MM.1S (cell line): Measurements from ENCODE around the gene PROM2.

ENCODE experiments used
- DNase-seq: peaks from one replicate; pipeline ENCODE4 v3.0.0-alpha.2; 2015
- H2AFZ ChIP-seq: fragments of 300-600 bp; sonication (generic); 2 replicates; pipeline ENCODE4 v1.6.0; 2016; ENCODE audit warnings: antibody characterized with exemption, low read length
- H3F3A ChIP-seq: fragments of 300-600 bp; sonication (generic); 2 replicates; pipeline ENCODE4 v1.6.1; 2016; ENCODE audit warnings: mild to moderate bottlenecking, antibody characterized with exemption, low read length, moderate library complexity, mixed read lengths; ENCODE audit not compliant: insufficient read depth
- H3K27ac ChIP-seq: fragments of 300-600 bp; sonication (generic); 2 replicates; pipeline ENCODE4 v1.5.1; 2016; ENCODE audit warnings: mild to moderate bottlenecking, low read length
- H3K27me3 ChIP-seq: fragments of 300-600 bp; sonication (generic); replicated peaks from 2 replicates; pipeline ENCODE4 v1.6.0; 2016; ENCODE audit warnings: low read length; ENCODE audit not compliant: insufficient read depth
- H3K36me3 ChIP-seq: fragments of 300-600 bp; sonication (generic); replicated peaks from 2 replicates; pipeline ENCODE4 v1.6.1; 2016; ENCODE audit warnings: mild to moderate bottlenecking, low read length, mixed read lengths; ENCODE audit not compliant: insufficient read depth
- H3K4me1 ChIP-seq: fragments of 300-600 bp; sonication (generic); 2 replicates; pipeline ENCODE4 v1.6.1; 2016; ENCODE audit warnings: low read length, mixed read lengths
- H3K4me2 ChIP-seq: fragments of 300-600 bp; sonication (generic); 2 replicates; pipeline ENCODE4 v1.6.0; 2016; ENCODE audit warnings: low read depth, low read length
- H3K4me3 ChIP-seq: fragments of 300-600 bp; sonication (generic); 2 replicates; pipeline ENCODE4 v1.5.1; 2016; ENCODE audit warnings: low read length, mixed read lengths
- H3K79me2 ChIP-seq: fragments of 300-600 bp; sonication (generic); 2 replicates; pipeline ENCODE4 v1.6.1; 2016; ENCODE audit warnings: mixed run types, low read length, mixed read lengths
- H3K9ac ChIP-seq: fragments of 300-600 bp; sonication (generic); 2 replicates; pipeline ENCODE4 v1.6.1; 2016; ENCODE audit warnings: low read length, mixed read lengths
- H3K9me2 ChIP-seq: fragments of 300-600 bp; sonication (generic); replicated peaks from 2 replicates; pipeline ENCODE4 v1.6.1; 2016; ENCODE audit warnings: mild to moderate bottlenecking, low read length, mixed read lengths; ENCODE audit not compliant: insufficient read depth
- H3K9me3 ChIP-seq: fragments of 300-600 bp; sonication (generic); replicated peaks from 2 replicates; pipeline ENCODE4 v1.6.1; 2016; ENCODE audit warnings: mild to moderate bottlenecking, low read length, mixed read lengths; ENCODE audit not compliant: insufficient read depth
- H4K20me1 ChIP-seq: fragments of 300-600 bp; sonication (generic); 2 replicates; pipeline ENCODE4 v1.6.1; 2016; ENCODE audit warnings: mild to moderate bottlenecking, low read length, moderate library complexity, mixed read lengths; ENCODE audit not compliant: insufficient read depth
- EZH2 ChIP-seq: fragments of 300-600 bp; sonication (generic); optimal IDR thresholded peaks from 2 replicates; pipeline ENCODE3; 2017; ENCODE audit warnings: low read depth, mild to moderate bottlenecking, antibody characterized with exemption, low read length, mixed read lengths
- EZH2phosphoT487 ChIP-seq: fragments of 300-600 bp; sonication (generic); IDR thresholded peaks from 2 replicates; pipeline ENCODE4 v1.6.1; 2018; ENCODE audit warnings: antibody characterized with exemption, low read length
- TF ChIP-seq, protein P1 (sequence below): fragments of 300-600 bp; sonication (generic); IDR thresholded peaks from 2 replicates; pipeline ENCODE4 v1.5.1; 2016; ENCODE audit warnings: antibody characterized with exemption, low read length, mixed read lengths

Gene PROM2

DNA sequence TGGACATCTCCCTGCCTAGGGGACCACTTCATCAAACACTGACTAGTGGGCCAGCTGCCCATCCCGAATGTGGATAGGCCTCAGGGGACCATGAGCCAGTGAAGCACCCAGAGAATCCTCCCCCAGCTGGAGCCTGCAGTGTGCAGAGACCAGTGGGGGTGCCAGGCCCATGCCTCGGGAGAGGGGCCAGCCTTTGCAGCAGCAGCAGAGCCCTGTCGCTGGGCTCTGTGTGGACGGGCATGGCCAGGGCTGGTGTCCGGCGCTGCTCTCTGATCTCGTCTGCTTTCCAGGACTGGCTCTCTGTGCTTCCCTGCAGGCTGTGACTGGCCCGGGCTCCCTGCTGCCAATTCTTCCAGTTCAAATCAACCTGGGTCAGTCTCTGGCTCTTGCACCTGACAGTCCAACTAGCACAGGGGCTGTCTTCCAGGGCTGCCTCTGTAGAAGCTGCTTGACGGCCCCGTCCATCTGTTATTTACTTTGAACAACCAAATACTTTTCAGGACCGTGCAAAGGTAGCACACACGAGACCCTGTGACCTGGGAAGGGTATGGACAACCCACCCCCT, 34.3 kb downstream of the PROM2 start:
- Histone ChIP-seq H3K27ac (no peak overlapping the region), H3K27me3 (peaks cover 6% of the 10 kb centered on the region; the same call in 1 of the 2 replicates), H4K20me1 (no peaks in the 10 kb centered on the region), H3K79me2 (no peaks in the 10 kb centered on the region), H2AFZ (no peak overlapping the region), H3K9me2 (no peaks in the 10 kb centered on the region), H3K36me3 (no peaks in the 10 kb centered on the region), H3K4me3 (no peak overlapping the region), H3F3A (no peaks in the 10 kb centered on the region), H3K4me1 (no peaks in the 10 kb centered on the region), H3K4me2 (no peak overlapping the region), H3K9ac (no peak overlapping the region), H3K9me3 (no peaks in the 10 kb centered on the region)
- no peak for DNase-seq
- TF ChIP-seq, protein P1, sequence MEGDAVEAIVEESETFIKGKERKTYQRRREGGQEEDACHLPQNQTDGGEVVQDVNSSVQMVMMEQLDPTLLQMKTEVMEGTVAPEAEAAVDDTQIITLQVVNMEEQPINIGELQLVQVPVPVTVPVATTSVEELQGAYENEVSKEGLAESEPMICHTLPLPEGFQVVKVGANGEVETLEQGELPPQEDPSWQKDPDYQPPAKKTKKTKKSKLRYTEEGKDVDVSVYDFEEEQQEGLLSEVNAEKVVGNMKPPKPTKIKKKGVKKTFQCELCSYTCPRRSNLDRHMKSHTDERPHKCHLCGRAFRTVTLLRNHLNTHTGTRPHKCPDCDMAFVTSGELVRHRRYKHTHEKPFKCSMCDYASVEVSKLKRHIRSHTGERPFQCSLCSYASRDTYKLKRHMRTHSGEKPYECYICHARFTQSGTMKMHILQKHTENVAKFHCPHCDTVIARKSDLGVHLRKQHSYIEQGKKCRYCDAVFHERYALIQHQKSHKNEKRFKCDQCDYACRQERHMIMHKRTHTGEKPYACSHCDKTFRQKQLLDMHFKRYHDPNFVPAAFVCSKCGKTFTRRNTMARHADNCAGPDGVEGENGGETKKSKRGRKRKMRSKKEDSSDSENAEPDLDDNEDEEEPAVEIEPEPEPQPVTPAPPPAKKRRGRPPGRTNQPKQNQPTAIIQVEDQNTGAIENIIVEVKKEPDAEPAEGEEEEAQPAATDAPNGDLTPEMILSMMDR, result no peak
- TF ChIP-seq EZH2phosphoT487 (no peak), EZH2 (no peak)

DNA sequence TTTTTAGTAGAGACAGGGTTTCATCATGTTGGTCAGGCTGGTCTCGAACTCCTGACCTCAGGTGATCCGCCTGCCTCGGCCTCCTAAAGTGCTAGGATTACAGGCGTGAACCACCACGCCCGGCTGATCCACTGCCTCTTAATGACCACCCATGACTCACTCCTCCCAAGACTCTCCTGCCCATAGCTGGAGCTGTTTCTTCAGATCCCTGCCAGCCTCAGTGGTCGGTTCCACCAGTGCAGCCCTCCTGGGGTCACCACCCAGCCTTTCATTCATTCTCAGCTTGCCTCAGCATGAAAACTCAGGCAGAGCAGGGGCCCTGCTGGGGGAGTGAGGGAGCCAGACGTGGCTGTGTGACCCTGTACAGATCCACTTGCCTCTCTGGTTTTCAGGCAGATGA, 35.4 kb downstream of the PROM2 start:
- no peak overlapping the region for H3K9ac ChIP-seq
- H2AFZ ChIP-seq, result no peak overlapping the region
- H3K4me1 ChIP-seq, result no peaks in the 10 kb centered on the region
- no peaks in the 10 kb centered on the region for H3K9me3 ChIP-seq
- no peaks in the 10 kb centered on the region for H3K79me2 ChIP-seq
- H3K36me3 ChIP-seq, result no peaks in the 10 kb centered on the region
- no peaks in the 10 kb centered on the region for H4K20me1 ChIP-seq
- no peak for DNase-seq
- no peaks in the 10 kb centered on the region for H3F3A ChIP-seq
- H3K9me2 ChIP-seq, result no peaks in the 10 kb centered on the region
- no peak overlapping the region for H3K4me3 ChIP-seq
- TF ChIP-seq EZH2 (no peak), EZH2phosphoT487 (no peak)
- TF ChIP-seq, protein P1, result no peak
- peaks cover 9% of the 10 kb centered on the region; the same call in 1 of the 2 replicates for H3K27me3 ChIP-seq
- no peak overlapping the region for H3K27ac ChIP-seq
- H3K4me2 ChIP-seq, result no peak overlapping the region

DNA sequence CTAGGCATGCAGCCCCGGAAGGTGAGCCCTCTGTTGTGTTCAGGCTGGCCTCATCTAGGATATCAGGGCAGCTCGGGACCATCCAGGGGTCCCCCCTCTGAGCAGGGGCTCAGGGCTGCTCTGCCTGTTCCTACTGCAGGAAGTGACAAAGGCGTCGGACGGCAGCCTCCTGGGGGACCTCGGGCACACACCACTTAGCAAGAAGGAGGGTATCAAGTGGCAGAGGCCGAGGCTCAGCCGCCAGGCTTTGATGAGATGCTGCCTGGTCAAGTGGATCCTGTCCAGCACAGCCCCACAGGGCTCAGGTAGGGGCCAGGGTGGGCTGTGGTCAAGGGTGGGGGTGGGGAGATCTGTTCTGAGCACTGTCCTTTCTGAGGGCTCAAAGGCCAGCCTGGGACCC, 36.0 kb downstream of the PROM2 start:
- no peaks in the 10 kb centered on the region for H4K20me1 ChIP-seq
- no peaks in the 10 kb centered on the region for H3K9me2 ChIP-seq

More for the DNA sequence above, 36.0 kb downstream of the PROM2 start:
- DNase-seq, result no peak
- no peak overlapping the region for H3K4me2 ChIP-seq
- H3K9me3 ChIP-seq, result no peaks in the 10 kb centered on the region
- H3K27ac ChIP-seq, result no peak overlapping the region
- no peak overlapping the region for H3K9ac ChIP-seq
- TF ChIP-seq EZH2phosphoT487, result no peak
- TF ChIP-seq, protein P1, result no peak
- TF ChIP-seq EZH2, result no peak
- H2AFZ ChIP-seq, result no peak overlapping the region
- H3K27me3 ChIP-seq, result peaks cover 13% of the 10 kb centered on the region; the same call in 1 of the 2 replicates
- no peak overlapping the region for H3K4me3 ChIP-seq
- no peaks in the 10 kb centered on the region for H3K36me3 ChIP-seq
- H3K4me1 ChIP-seq, result no peaks in the 10 kb centered on the region
- H3F3A ChIP-seq, result no peaks in the 10 kb centered on the region
- no peaks in the 10 kb centered on the region for H3K79me2 ChIP-seq
